Measurements from ENCODE around the gene TXNDC11.

Gene TXNDC11

GRCh38 chr16:11670171-11671131 lies 72.2 kb downstream of the TXNDC11 start:
- H3K36me3 ChIP-seq (ENCODE audit: control insufficient read depth, insufficient read depth, low read length), result no peaks in the 10 kb centered on the region
- H3K9me3 ChIP-seq (ENCODE audit: control insufficient read depth, low read length), result no peaks in the 10 kb centered on the region
- H3K4me3 ChIP-seq (ENCODE audit: insufficient read depth, low read depth, low read length), result no peak overlapping the region
- peaks cover 18% of the 10 kb centered on the region for H3K4me1 ChIP-seq (ENCODE audit: control insufficient read depth, insufficient read depth, low read length)
- H3K27ac ChIP-seq (ENCODE audit: insufficient read depth, low read depth, low read length, poor library complexity, severe bottlenecking), result no peak overlapping the region
- no peaks in the 10 kb centered on the region for H3K27me3 ChIP-seq (ENCODE audit: control insufficient read depth, insufficient read depth, low read length, poor library complexity, severe bottlenecking)
- 75 to 77% methylated on average over 27 of the region's 27 CpGs for WGBS, 2 experiments

GRCh38 chr16:11669380-11670146 lies 73.1 kb downstream of the TXNDC11 start:
- Histone ChIP-seq H3K4me1 (ENCODE audit: control insufficient read depth, insufficient read depth, low read length) (peaks cover 26% of the 10 kb centered on the region), H3K9me3 (ENCODE audit: control insufficient read depth, low read length) (no peaks in the 10 kb centered on the region), H3K36me3 (ENCODE audit: control insufficient read depth, insufficient read depth, low read length) (no peaks in the 10 kb centered on the region), H3K4me3 (ENCODE audit: insufficient read depth, low read depth, low read length) (peak overlapping the region; percentile 95), H3K27me3 (ENCODE audit: control insufficient read depth, insufficient read depth, low read length, poor library complexity, severe bottlenecking) (no peaks in the 10 kb centered on the region), H3K27ac (ENCODE audit: insufficient read depth, low read depth, low read length, poor library complexity, severe bottlenecking) (no peak overlapping the region)
- 55 to 63% methylated on average over 22 of the region's 22 CpGs for WGBS, 2 experiments

- Histone ChIP-seq H3K36me3 (ENCODE audit: control insufficient read depth, insufficient read depth, low read length) (no peaks in the 10 kb centered on the region), H3K9me3 (ENCODE audit: control insufficient read depth, low read length) (no peaks in the 10 kb centered on the region), H3K4me3 (ENCODE audit: insufficient read depth, low read depth, low read length) (peak overlapping the region; percentile 95), H3K4me1 (ENCODE audit: control insufficient read depth, insufficient read depth, low read length) (peaks cover 26% of the 10 kb centered on the region), H3K27ac (ENCODE audit: insufficient read depth, low read depth, low read length, poor library complexity, severe bottlenecking) (peak overlapping the region; percentile 69), H3K27me3 (ENCODE audit: control insufficient read depth, insufficient read depth, low read length, poor library complexity, severe bottlenecking) (no peaks in the 10 kb centered on the region)
- WGBS, 2 experiments, result 2 to 3% methylated on average over 97 of the region's 97 CpGs
These were observed 73.9 kb downstream of the TXNDC11 start for GRCh38 chr16:11668623-11669379.

- peaks cover 25% of the 10 kb centered on the region for H3K4me1 ChIP-seq (ENCODE audit: control insufficient read depth, insufficient read depth, low read length)
- H3K27ac ChIP-seq (ENCODE audit: insufficient read depth, low read depth, low read length, poor library complexity, severe bottlenecking), result peak within 1 kb of the TSS; percentile 69
- no peaks in the 10 kb centered on the region for H3K27me3 ChIP-seq (ENCODE audit: control insufficient read depth, insufficient read depth, low read length, poor library complexity, severe bottlenecking)
- no peaks in the 10 kb centered on the region for H3K9me3 ChIP-seq (ENCODE audit: control insufficient read depth, low read length)
- whole genome bisulfite sequencing, 2 experiments, result 11% methylated on average over 93 of the region's 93 CpGs
- H3K36me3 ChIP-seq (ENCODE audit: control insufficient read depth, insufficient read depth, low read length), result no peaks in the 10 kb centered on the region
- peak within 1 kb of the TSS; percentile 95 for H3K4me3 ChIP-seq (ENCODE audit: insufficient read depth, low read depth, low read length)
These were observed 74.6 kb downstream of the TXNDC11 start, which contains the start of gene SNN for GRCh38 chr16:11667824-11668622. Gene SNN, plus strand, starts transcription at chr16:11668455. Its CDS starts 7,605 bp downstream, at chr16:11676060.

DNA sequence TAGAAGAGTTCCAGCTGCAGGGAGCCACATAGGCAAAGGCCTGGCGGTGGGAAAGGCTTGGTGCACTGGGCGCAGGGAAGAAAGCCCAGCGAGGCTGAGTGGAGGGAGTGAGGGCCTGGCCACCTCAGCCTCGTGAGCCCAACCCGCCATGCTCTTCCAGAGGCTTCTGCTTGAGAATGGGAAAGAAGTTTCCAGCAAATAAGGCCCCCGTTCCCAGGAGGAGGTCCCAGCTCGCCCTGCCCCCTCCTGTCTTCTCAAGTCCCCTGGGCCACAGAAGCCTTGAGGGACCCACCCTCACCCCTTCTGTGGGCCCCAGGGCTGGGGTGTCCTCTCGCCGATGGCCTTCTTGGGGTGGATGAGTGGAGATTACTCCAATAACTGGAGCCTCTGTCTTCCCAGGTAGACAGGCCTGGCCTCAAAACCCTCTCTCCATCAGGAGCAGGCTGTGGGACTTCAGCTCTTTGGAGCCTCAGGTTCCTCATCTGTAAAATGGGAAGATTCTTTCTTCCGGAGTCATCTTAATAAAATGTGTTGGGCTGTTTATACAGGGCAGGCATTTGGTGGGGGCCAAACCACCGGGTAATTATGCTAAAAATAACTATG lies 75.3 kb downstream of the TXNDC11 start:
- Histone ChIP-seq H3K36me3 (ENCODE audit: control insufficient read depth, insufficient read depth, low read length) (no peaks in the 10 kb centered on the region), H3K27ac (ENCODE audit: insufficient read depth, low read depth, low read length, poor library complexity, severe bottlenecking) (no peak overlapping the region), H3K4me3 (ENCODE audit: insufficient read depth, low read depth, low read length) (no peak overlapping the region), H3K4me1 (ENCODE audit: control insufficient read depth, insufficient read depth, low read length) (peaks cover 21% of the 10 kb centered on the region), H3K9me3 (ENCODE audit: control insufficient read depth, low read length) (no peaks in the 10 kb centered on the region), H3K27me3 (ENCODE audit: control insufficient read depth, insufficient read depth, low read length, poor library complexity, severe bottlenecking) (no peaks in the 10 kb centered on the region)
- 90% methylated on average over 11 of the region's 11 CpGs for WGBS, 2 experiments

DNA sequence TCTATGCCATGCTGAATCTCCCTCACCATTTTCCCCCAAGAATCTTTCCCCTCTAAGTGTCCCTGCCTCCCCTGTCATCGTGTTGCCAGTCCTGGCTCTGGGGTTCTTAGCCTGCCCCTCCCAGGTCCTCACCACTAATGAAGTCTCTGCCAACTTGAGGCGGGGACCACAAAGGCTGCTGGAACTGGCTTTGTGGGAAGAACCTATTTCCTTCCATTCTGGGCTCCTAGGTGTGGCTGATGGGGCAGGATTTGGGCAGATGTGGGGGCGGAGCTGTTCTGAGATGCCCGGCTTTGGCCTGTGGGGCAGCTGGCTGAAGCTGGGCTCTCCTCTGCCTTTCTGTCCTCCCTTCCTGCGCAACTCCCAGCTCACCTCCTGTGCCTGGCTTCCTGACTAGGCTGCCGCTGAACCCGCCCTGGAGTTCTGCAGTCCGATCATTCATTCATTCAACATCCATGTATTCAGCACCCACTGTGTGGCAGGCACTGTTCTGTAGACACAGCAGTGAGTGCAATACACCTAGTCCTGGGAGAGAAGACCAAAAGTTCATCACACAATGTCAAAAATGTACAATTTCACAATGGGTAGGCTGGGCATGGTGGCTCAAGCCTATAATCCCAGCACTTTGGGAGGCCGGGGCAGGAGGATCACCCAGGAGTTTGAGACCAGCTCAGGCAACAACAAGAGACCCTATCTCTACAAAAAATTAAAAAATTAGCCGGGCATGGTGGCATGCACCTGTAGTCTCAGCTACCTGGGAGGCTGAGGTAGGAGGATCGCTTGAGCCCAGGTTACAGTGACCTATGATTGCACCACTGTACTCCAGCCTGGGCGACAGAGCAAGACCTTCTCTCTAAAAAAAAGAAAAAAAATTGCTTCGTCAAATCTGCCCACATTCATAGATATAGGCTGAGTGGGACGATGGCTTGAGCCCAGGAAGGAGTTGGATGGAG lies 76.3 kb downstream of the TXNDC11 start:
- Histone ChIP-seq H3K36me3 (ENCODE audit: control insufficient read depth, insufficient read depth, low read length) (no peaks in the 10 kb centered on the region), H3K27me3 (ENCODE audit: control insufficient read depth, insufficient read depth, low read length, poor library complexity, severe bottlenecking) (no peaks in the 10 kb centered on the region), H3K27ac (ENCODE audit: insufficient read depth, low read depth, low read length, poor library complexity, severe bottlenecking) (no peak overlapping the region), H3K4me1 (ENCODE audit: control insufficient read depth, insufficient read depth, low read length) (peaks cover 13% of the 10 kb centered on the region), H3K4me3 (ENCODE audit: insufficient read depth, low read depth, low read length) (no peak overlapping the region), H3K9me3 (ENCODE audit: control insufficient read depth, low read length) (no peaks in the 10 kb centered on the region)
- WGBS, 2 experiments, result 92 to 93% methylated on average over 14 of the region's 14 CpGs

DNA sequence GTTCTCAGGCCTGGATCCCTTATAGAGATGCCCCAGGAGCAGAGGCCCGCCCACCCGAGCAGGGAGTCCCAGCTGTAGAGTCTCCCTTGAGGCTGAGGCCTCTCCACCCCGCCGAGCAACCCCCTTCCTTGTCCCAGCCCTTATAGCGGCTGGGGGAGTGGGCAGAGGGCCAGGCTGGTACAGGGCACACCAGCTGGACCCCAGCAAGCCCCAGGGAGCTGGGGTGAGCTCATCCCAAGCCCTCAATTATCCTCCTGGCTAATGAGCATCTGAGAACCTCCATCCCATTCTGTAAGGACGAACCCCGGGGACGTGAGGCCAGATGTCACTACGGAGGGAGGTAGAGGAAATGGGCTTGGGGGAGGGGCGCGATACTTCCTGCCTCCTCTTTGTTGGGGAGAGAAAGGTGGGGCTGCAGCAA lies 77.6 kb downstream of the TXNDC11 start:
- H3K9me3 ChIP-seq (ENCODE audit: control insufficient read depth, low read length), result no peaks in the 10 kb centered on the region
- no peaks in the 10 kb centered on the region for H3K27me3 ChIP-seq (ENCODE audit: control insufficient read depth, insufficient read depth, low read length, poor library complexity, severe bottlenecking)
- no peaks in the 10 kb centered on the region for H3K36me3 ChIP-seq (ENCODE audit: control insufficient read depth, insufficient read depth, low read length)
- H3K4me3 ChIP-seq (ENCODE audit: insufficient read depth, low read depth, low read length), result no peak overlapping the region
- 34 to 40% methylated on average over 11 of the region's 11 CpGs for WGBS, 2 experiments
- H3K4me1 ChIP-seq (ENCODE audit: control insufficient read depth, insufficient read depth, low read length), result peaks cover 9% of the 10 kb centered on the region
- no peak overlapping the region for H3K27ac ChIP-seq (ENCODE audit: insufficient read depth, low read depth, low read length, poor library complexity, severe bottlenecking)

GRCh38 chr16:11662582-11662981 lies 80.1 kb downstream of the TXNDC11 start:
- no peaks in the 10 kb centered on the region for H3K36me3 ChIP-seq (ENCODE audit: control insufficient read depth, insufficient read depth, low read length)
- no peaks in the 10 kb centered on the region for H3K9me3 ChIP-seq (ENCODE audit: control insufficient read depth, low read length)
- no peak overlapping the region for H3K27ac ChIP-seq (ENCODE audit: insufficient read depth, low read depth, low read length, poor library complexity, severe bottlenecking)
- H3K4me3 ChIP-seq (ENCODE audit: insufficient read depth, low read depth, low read length), result no peak overlapping the region
- peaks cover 17% of the 10 kb centered on the region for H3K4me1 ChIP-seq (ENCODE audit: control insufficient read depth, insufficient read depth, low read length)
- H3K27me3 ChIP-seq (ENCODE audit: control insufficient read depth, insufficient read depth, low read length, poor library complexity, severe bottlenecking), result no peaks in the 10 kb centered on the region
- WGBS, 2 experiments, result 92 to 94% methylated on average over 5 of the region's 5 CpGs

Data from ectodermal cell (in vitro differentiated cells).